ENCODE data around the gene PDZK1IP1.
"Not testable (repeated sequence)": the region's sequence is repeated elsewhere in the genome, so short reads cannot be mapped to it uniquely, and the experiment has no call there.

The PDZK1IP1 gene

GRCh38 chr1:47223174-47223920 lies 33.5 kb upstream of the PDZK1IP1 start:
- no peak for DNase-seq

- DNase-seq = no peak
These were observed 32.6 kb upstream of the PDZK1IP1 start for GRCh38 chr1:47222476-47222875.

- no peak for DNase-seq
These were observed 29.9 kb upstream of the PDZK1IP1 start for GRCh38 chr1:47219590-47220220.

- no peak for DNase-seq
These were observed 29.2 kb upstream of the PDZK1IP1 start for GRCh38 chr1:47219001-47219400.

- no peak for DNase-seq
These were observed 26.6 kb upstream of the PDZK1IP1 start for GRCh38 chr1:47216278-47217059.

GRCh38 chr1:47215713-47216112 lies 25.9 kb upstream of the PDZK1IP1 start:
- no peak for DNase-seq

GRCh38 chr1:47214549-47214948 lies 24.7 kb upstream of the PDZK1IP1 start:
- no peak for DNase-seq

GRCh38 chr1:47213230-47213963 lies 23.6 kb upstream of the PDZK1IP1 start:
- DNase-seq = no peak

- DNase-seq = no peak
These were observed 22.9 kb upstream of the PDZK1IP1 start for GRCh38 chr1:47212636-47213229.

GRCh38 chr1:47211796-47212269 lies 22.0 kb upstream of the PDZK1IP1 start:
- no peak for DNase-seq

- DNase-seq = no peak
These were observed 20.8 kb upstream of the PDZK1IP1 start for GRCh38 chr1:47210666-47211065.

- no peak for DNase-seq
These were observed 20.0 kb upstream of the PDZK1IP1 start for GRCh38 chr1:47209725-47210325.

GRCh38 chr1:47209091-47209490 lies 19.3 kb upstream of the PDZK1IP1 start:
- no peak for DNase-seq

- no peak for DNase-seq
These were observed 18.6 kb upstream of the PDZK1IP1 start for GRCh38 chr1:47208374-47208850.

GRCh38 chr1:47207803-47208373 lies 18.1 kb upstream of the PDZK1IP1 start:
- DNase-seq = no peak

GRCh38 chr1:47205918-47206317 lies 16.1 kb upstream of the PDZK1IP1 start:
- DNase-seq = no peak

GRCh38 chr1:47203504-47203903 lies 13.7 kb upstream of the PDZK1IP1 start:
- not testable (repeated sequence) for DNase-seq

- DNase-seq = no peak
These were observed 11.3 kb upstream of the PDZK1IP1 start for GRCh38 chr1:47201179-47201578.

- no peak for DNase-seq
These were observed 8.4 kb upstream of the PDZK1IP1 start for GRCh38 chr1:47198214-47198613.

GRCh38 chr1:47196622-47197021 lies 6.8 kb upstream of the PDZK1IP1 start:
- DNase-seq = no peak

- DNase-seq = not testable (repeated sequence)
These were observed 6.1 kb upstream of the PDZK1IP1 start for GRCh38 chr1:47195981-47196380.

GRCh38 chr1:47194311-47194710 lies 4.5 kb upstream of the PDZK1IP1 start:
- no peak for DNase-seq
